ENCODE data around the gene CCND1. TPM values are rescaled to one million over a fixed set of nuclear protein-coding genes. Genes with fewer than 3 reads are reported as not detected.

CCND1 gene
- total RNA-seq, 1 experiment from 2014 or later, result 868 TPM

DNA sequence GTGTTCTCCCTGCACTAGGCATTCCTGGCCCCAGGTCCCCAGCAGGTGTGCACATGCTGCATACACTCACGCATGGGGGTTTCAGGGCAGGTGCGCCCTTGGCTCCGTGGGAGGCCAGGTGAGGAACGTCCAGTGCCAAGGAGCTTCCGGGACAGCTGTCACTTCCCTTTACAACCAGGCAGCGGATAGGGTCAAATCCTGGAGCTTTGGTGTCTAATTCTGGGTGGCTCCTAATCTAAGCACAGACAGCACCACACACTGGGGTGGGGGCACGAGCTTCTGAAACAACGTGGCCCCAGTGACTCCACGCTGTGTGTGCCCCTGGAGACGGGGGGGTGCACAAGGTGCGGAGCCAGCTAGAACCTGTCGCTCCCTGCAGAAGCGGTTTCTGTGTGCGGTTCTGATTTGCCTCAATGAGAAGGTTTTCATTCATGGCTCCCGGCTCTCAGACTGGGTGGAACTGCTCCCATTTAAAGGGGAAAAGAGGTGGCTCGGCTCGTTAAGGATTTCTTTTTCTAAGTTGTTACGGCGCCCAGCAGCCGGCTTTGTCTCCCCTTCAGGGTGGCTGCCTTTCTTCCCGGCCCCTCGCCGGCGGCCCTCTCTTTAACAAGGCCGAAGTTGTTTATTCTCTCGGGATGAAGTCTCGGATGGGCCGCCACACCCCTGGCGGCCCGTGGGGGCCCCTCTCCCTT lies 5.0 kb downstream of the CCND1 start:
- H3K27me3 ChIP-seq (ENCODE audit: low read length), result no peaks in the 10 kb centered on the region
- H3K9me2 ChIP-seq (replicated peaks; ENCODE audit: low read length), result no peaks in the 10 kb centered on the region
- H3F3A ChIP-seq (ENCODE audit: low read length, unreplicated experiment), result peaks cover 36% of the 10 kb centered on the region
- DNase-seq (no peak), ATAC-seq (no peak)
- H3K4me2 ChIP-seq (ENCODE audit: low read length), result peak overlapping the region; percentile 96
- no peak overlapping the region for H3K9ac ChIP-seq (ENCODE audit: low read length)
- peak overlapping the region; percentile 84; the same call in 1 of the 2 replicates for H3K27ac ChIP-seq (ENCODE audit: low read length)
- CTCF ChIA-PET, result no interaction called here
- H3K9me3 ChIP-seq (ENCODE audit: low read length), result no peaks in the 10 kb centered on the region
- no TSS peak for BruUV-seq (replicated peaks)
- H3K79me2 ChIP-seq (ENCODE audit: low read length), result peaks cover 96% of the 10 kb centered on the region
- no peak for TF ChIP-seq EZH2phosphoT487 (IDR thresholded peaks at IDR 0.05; ENCODE audit: borderline replicate concordance, low read length)
- no peak for TF ChIP-seq EZH2 (IDR thresholded peaks at IDR 0.05; ENCODE audit: low read length, unreplicated experiment)
- TF ChIP-seq, protein P1, sequence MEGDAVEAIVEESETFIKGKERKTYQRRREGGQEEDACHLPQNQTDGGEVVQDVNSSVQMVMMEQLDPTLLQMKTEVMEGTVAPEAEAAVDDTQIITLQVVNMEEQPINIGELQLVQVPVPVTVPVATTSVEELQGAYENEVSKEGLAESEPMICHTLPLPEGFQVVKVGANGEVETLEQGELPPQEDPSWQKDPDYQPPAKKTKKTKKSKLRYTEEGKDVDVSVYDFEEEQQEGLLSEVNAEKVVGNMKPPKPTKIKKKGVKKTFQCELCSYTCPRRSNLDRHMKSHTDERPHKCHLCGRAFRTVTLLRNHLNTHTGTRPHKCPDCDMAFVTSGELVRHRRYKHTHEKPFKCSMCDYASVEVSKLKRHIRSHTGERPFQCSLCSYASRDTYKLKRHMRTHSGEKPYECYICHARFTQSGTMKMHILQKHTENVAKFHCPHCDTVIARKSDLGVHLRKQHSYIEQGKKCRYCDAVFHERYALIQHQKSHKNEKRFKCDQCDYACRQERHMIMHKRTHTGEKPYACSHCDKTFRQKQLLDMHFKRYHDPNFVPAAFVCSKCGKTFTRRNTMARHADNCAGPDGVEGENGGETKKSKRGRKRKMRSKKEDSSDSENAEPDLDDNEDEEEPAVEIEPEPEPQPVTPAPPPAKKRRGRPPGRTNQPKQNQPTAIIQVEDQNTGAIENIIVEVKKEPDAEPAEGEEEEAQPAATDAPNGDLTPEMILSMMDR (conservative IDR thresholded peaks at IDR 0.05; ENCODE audit: low read depth, low read length), result no peak
- no peak overlapping the region for H3K4me3 ChIP-seq (ENCODE audit: low read length)
- peaks cover 93% of the 10 kb centered on the region for H4K20me1 ChIP-seq (ENCODE audit: low read length)
- peaks cover 81% of the 10 kb centered on the region for H3K36me3 ChIP-seq (ENCODE audit: low read depth, low read length)
- H2AFZ ChIP-seq (ENCODE audit: low read length), result no peak overlapping the region
- POLR2A ChIA-PET (ENCODE audit: unreplicated experiment), result interaction anchor here (0.6 kb wide), 2 partner anchors 10 to 348 kb away, joined by 3 to 4 read pairs; no protein-coding TSS in a partner anchor
- H3K4me1 ChIP-seq (ENCODE audit: insufficient read depth, low read length), result peaks cover 59% of the 10 kb centered on the region
- intact Hi-C loops (cut with micrococcal nuclease), result no loop called here

DNA sequence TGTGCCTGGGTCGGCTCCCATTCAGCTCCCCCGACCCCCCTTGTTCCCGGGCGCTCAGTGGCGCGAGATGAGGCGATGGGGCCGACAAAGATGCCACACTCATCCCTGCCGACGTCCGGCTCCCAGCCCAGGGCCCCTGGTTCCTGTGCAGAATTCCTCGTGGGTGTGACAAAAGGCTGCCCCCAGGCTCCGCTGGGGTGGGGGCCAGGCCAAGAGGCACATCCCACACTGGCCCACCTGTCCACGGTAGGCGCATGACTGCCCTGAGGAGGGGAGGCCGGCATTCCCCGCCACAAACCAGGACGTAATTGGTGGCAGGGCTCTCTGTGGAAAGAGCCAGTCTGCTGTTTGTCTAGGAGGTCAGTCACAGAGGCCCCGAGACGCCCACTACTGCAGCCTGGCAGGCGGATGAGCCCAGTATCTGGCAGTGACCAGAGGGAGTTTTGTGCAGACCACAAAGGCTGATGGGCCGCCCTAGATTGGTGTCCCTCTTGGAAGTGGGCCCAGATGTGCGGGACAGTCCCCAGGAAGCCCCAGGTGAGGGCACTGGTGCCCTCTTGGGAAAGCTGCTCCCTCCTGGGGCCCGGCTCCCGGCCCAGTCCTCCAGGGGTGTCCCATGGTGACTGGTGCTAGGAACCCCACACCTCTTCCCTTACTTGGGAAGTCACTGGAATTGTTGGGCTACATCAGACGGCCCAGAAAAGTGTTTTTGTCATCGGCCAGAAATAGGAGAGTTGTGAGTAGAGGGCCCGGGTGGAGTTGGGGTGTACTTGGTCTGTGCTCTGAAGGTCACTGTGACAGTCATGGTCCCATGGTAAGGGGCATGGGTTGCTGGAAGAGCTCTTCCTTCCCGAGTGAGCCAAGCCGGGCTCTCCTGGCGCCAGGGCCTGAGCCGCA lies 5.8 kb downstream of the CCND1 start:
- peaks cover 67% of the 10 kb centered on the region for H3K4me1 ChIP-seq (ENCODE audit: insufficient read depth, low read length)
- no TSS peak for BruUV-seq (replicated peaks)
- H4K20me1 ChIP-seq (ENCODE audit: low read length), result peaks cover 94% of the 10 kb centered on the region
- intact Hi-C loops (cut with micrococcal nuclease), result no loop called here
- no peak overlapping the region for H3K4me3 ChIP-seq (ENCODE audit: low read length)
- H3K4me2 ChIP-seq (ENCODE audit: low read length), result no peak overlapping the region
- H3K9me3 ChIP-seq (ENCODE audit: low read length), result no peaks in the 10 kb centered on the region
- ChIA-PET POLR2A (ENCODE audit: unreplicated experiment) (no interaction called here), CTCF (no interaction called here)
- H2AFZ ChIP-seq (ENCODE audit: low read length), result no peak overlapping the region
- no peak overlapping the region for H3K9ac ChIP-seq (ENCODE audit: low read length)
- no peaks in the 10 kb centered on the region for H3K27me3 ChIP-seq (ENCODE audit: low read length)
- H3K9me2 ChIP-seq (replicated peaks; ENCODE audit: low read length), result no peaks in the 10 kb centered on the region
- H3F3A ChIP-seq (ENCODE audit: low read length, unreplicated experiment), result peaks cover 43% of the 10 kb centered on the region
- TF ChIP-seq, protein P1 (conservative IDR thresholded peaks at IDR 0.05; ENCODE audit: low read depth, low read length), result 0 out of 2 replicates have a peak, but pooled peaks have one; percentile 11
- TF ChIP-seq EZH2 (IDR thresholded peaks at IDR 0.05; ENCODE audit: low read length, unreplicated experiment) (no peak), EZH2phosphoT487 (IDR thresholded peaks at IDR 0.05; ENCODE audit: borderline replicate concordance, low read length) (no peak)
- 0 out of 2 replicates have a peak overlapping the region, but pooled peaks have one; percentile 0 for H3K27ac ChIP-seq (ENCODE audit: low read length)
- H3K79me2 ChIP-seq (ENCODE audit: low read length), result peaks cover 88% of the 10 kb centered on the region
- ATAC-seq (peak; percentile 0; the same call in 1 of the 2 replicates), DNase-seq (no peak)
- H3K36me3 ChIP-seq (ENCODE audit: low read depth, low read length), result peaks cover 89% of the 10 kb centered on the region

All from PC-3 (cell line).